Measurements from ENCODE around the gene CD63.

GRCh38 chr12:55723516-55724225, 5.1 kb downstream of the CD63 start:
- TF ChIP-seq POLR2A (IDR thresholded peaks at IDR 0.05; ENCODE audit: low read depth, low read length) (no peak), TAF1 (IDR thresholded peaks at IDR 0.05; ENCODE audit: low read depth, low read length) (no peak)

Data from GM12891 (cell line).